ENCODE results near the gene TMEM18.

GRCh38 chr2:626491-627339 is 50.5 kb downstream of the TMEM18 start:
- TF ChIP-seq ZIC2 (tag by site-specific recombination; IDR thresholded peaks at IDR 0.05) (no peak), ZBTB26 (tag by site-specific recombination; optimal IDR thresholded peaks at IDR 0.05) (no peak), CTCF (tag by site-specific recombination; IDR thresholded peaks at IDR 0.05) (no peak), BCL11A (tag by site-specific recombination; IDR thresholded peaks at IDR 0.05; ENCODE audit: low read depth) (no peak), ZNF600 (tag by site-specific recombination; IDR thresholded peaks at IDR 0.05) (no peak), ZFP37 (tag by site-specific recombination; IDR thresholded peaks at IDR 0.05) (no peak), ZNF280C (tag by site-specific recombination; IDR thresholded peaks at IDR 0.05) (no peak), KLF1 (tag by site-specific recombination; IDR thresholded peaks at IDR 0.05) (no peak), ZFP69B (tag by site-specific recombination; IDR thresholded peaks at IDR 0.05) (no peak), PRDM10 (tag by site-specific recombination; IDR thresholded peaks at IDR 0.05) (no peak)

Data from HEK293 (cell line).